Measurements from ENCODE around the gene ZNF561.

ZNF561 gene

GRCh38 chr19:9580728-9581127, 40.3 kb downstream of the ZNF561 start:
- no peak for DNase-seq (ENCODE audit: low spot score)

DNA sequence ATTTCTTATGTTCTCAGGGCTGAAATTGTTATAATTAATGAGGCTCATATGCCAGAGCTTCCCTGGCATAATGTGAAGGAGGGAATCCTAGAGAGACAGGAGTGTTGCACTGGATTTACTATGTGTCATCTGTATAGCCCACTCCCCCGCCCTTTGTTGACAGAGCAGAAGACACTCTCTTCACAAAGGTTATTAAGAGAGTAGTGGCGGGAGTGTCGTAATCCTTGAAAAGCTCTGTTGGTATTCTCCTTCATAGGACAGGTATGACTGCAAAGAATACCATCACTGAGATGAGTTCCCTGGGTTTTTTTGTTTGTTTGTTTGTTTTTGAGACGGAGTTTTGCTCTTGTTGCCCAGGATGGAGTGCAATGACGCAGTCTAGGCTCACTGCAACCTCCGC, 50.8 kb downstream of the ZNF561 start:
- DNase-seq (ENCODE audit: low spot score): no peak

DNA sequence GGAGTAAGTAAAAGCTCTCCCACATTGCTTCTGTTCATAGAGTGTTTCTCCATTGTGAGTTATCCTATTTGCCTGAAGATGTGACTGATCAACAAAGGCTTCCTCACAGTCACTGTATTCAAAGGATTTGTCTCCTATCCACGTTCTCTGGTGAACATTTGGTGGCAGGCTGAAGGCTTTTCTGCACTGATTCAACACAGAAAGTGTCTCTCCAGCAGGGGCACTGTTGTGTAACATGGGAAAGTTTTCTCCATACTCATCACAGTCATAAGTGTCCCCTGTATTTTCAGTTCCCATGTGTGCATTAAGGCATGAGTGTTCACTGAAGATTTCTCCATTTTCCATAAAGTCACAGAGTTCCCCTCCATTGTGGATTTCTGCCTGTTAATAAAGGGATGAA, 54.3 kb downstream of the ZNF561 start:
- no peak for DNase-seq (ENCODE audit: low spot score)

DNA sequence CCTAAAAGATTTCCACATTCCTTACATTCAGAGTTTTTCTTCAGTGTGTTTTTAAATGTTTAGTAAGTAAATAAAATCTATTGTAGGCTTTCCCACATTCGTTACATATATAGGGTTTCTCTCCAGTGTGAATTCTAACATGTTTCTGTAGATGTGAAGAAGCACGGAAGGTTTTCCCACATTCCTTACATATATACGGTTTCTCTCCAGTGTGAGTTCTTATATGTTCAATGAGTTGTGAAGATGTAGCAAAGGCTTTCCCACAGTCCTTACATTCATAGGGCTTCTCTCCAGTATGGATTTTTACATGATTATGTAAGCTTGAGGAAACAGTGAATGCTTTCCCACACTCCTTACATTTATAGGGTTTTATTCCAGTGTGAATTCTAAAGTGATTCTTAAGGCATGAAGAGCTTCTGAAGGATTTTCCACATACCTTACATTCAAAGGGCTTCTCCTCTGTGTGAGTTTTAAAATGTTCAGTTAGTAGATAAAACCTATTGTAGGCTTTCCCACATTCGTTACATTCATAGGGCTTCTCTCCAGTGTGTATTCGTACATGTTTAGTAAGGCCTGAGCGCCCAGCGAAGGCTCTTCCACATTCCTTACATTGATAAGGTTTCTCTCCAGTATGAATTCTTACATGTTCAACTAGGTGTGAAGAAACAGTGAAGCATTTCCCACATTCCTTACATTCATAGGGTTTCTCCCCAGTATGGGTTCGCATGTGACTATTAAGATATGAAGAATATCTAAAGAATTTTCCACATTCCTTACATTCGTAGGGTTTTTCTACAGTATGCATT, 54.9 kb downstream of the ZNF561 start:
- no peak for DNase-seq (ENCODE audit: low spot score)

All from kidney capillary endothelial cell (primary cell).